ENCODE measurements around the gene TRAP1.
A peak's percentile ranks its signal among the peaks of the same experiment; 100 is the strongest.

TRAP1 gene

GRCh38 chr16:3642397-3643094 is 74.8 kb downstream of the TRAP1 start:
- peak; percentile 85 for TF ChIP-seq JUND (IDR thresholded peaks at IDR 0.05; ENCODE audit: low read depth)
- in situ Hi-C loops (cut with HindIII; ENCODE audit: low pct_unique_long_range_greater_than_20kb, low sequenced_read_pairs): no loop called here
- DNase-seq (ENCODE audit: low read depth in 1 of 2, low spot score in 1 of 2): peak; percentile 68 to 86

DNA sequence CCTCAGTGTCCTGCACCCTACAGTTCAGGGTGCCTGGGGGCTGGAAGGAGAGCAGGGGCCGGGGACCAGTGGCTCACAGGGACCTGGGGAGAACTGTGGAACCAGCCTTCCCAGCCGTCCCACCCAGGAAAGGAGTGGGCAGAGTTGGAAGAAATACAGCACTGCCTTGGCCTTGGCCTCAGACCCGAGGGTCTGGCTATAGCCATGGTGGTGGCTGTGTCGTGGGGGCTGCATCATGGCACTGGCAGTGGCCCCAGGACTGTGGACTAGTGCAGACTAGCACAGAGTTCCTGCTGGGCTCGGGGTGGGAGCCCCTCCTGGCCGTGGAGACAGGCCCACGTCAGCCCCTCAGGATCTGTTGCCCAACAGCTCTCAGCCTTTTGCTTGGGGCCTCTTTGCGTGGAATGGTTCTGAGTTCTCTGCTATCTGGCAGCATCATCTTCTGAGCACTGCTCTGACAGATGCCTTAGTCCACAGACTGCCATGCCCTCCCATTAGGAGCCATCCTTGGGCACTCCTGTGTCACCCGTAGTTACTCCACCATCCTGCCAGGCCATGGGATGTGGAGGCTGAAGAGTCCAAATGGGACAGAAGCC is 75.4 kb downstream of the TRAP1 start:
- no peak for DNase-seq (ENCODE audit: low read depth in 1 of 2, low spot score in 1 of 2)
- in situ Hi-C loops (cut with HindIII; ENCODE audit: low pct_unique_long_range_greater_than_20kb, low sequenced_read_pairs): no loop called here
- TF ChIP-seq JUND (IDR thresholded peaks at IDR 0.05; ENCODE audit: low read depth): no peak

GRCh38 chr16:3640632-3641501 is 76.5 kb downstream of the TRAP1 start:
- in situ Hi-C loops (cut with HindIII; ENCODE audit: low pct_unique_long_range_greater_than_20kb, low sequenced_read_pairs): no loop called here
- no peak for DNase-seq (ENCODE audit: low read depth in 1 of 2, low spot score in 1 of 2)
- TF ChIP-seq JUND (IDR thresholded peaks at IDR 0.05; ENCODE audit: low read depth): no peak

GRCh38 chr16:3640207-3640606 is 77.1 kb downstream of the TRAP1 start:
- in situ Hi-C loops (cut with HindIII; ENCODE audit: low pct_unique_long_range_greater_than_20kb, low sequenced_read_pairs): no loop called here
- TF ChIP-seq JUND (IDR thresholded peaks at IDR 0.05; ENCODE audit: low read depth): no peak
- DNase-seq (ENCODE audit: low read depth in 1 of 2, low spot score in 1 of 2): no peak

DNA sequence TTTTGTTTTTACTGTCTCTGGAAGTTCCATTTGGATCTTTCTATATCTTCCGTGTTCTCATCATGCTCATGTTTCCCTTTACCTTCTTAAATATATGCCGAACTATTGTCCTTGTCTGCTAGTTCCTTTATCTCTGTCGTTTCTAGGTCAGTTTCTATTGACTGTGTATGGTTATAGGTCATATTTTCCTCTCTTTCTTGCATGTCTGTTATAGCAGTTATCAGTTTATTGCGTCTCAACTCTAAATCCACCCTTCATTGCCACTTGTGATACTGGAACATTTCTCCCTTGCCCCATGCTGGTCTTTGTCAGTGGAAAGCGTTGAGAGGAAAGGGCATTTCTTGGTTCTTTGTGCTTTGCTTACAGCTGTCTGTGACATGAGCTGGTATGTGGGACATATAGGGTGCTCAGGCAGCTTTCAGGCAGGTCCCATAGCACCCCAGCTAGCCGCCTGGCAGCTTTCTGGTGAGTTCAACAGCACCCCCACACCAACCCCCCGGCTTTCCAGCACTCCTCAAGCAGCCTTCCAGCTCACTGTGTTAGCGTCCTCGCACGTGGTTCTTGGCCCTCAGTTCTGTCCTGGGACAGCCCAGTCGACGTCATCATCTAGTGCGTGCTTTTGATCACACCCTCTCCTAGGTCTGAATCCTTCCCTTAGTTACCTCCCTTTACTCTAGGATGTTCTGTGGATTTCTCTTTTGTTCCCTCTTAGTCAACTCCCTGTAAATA is 78.2 kb downstream of the TRAP1 start:
- no peak for DNase-seq (ENCODE audit: low read depth in 1 of 2, low spot score in 1 of 2)
- TF ChIP-seq JUND (IDR thresholded peaks at IDR 0.05; ENCODE audit: low read depth): no peak
- in situ Hi-C loops (cut with HindIII; ENCODE audit: low pct_unique_long_range_greater_than_20kb, low sequenced_read_pairs): no loop called here

DNA sequence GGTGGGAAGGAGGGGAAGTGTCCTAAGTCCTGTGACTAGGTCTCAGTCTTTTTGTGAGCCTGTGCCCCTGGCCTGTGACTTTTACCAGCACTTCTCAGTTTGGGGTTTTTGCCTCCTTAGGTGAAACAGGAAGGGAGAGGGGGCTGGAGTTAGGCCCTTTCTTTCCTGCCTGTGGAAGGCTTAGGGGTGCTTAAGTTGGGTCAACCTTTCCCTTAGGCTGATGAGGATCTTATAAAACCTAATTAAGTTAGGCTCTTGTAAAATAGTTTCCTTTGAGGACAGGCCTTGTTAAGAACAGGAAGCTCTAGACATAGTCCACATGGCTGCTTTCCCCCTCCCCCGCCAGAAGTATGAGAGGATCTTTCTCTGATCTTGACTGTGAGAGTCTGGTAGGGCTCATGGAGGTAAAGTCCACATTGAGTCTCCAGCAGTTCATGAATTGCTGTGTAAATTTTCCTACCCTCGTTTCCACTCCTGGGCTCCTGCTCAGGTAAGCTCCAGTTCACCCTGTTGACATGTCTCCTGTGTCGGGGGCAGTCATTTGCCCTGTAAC is 79.9 kb downstream of the TRAP1 start:
- no peak for TF ChIP-seq JUND (IDR thresholded peaks at IDR 0.05; ENCODE audit: low read depth)
- DNase-seq (ENCODE audit: low read depth in 1 of 2, low spot score in 1 of 2): peak in 1 of 2 experiments; percentile 48
- in situ Hi-C loops (cut with HindIII; ENCODE audit: low pct_unique_long_range_greater_than_20kb, low sequenced_read_pairs): no loop called here

DNA sequence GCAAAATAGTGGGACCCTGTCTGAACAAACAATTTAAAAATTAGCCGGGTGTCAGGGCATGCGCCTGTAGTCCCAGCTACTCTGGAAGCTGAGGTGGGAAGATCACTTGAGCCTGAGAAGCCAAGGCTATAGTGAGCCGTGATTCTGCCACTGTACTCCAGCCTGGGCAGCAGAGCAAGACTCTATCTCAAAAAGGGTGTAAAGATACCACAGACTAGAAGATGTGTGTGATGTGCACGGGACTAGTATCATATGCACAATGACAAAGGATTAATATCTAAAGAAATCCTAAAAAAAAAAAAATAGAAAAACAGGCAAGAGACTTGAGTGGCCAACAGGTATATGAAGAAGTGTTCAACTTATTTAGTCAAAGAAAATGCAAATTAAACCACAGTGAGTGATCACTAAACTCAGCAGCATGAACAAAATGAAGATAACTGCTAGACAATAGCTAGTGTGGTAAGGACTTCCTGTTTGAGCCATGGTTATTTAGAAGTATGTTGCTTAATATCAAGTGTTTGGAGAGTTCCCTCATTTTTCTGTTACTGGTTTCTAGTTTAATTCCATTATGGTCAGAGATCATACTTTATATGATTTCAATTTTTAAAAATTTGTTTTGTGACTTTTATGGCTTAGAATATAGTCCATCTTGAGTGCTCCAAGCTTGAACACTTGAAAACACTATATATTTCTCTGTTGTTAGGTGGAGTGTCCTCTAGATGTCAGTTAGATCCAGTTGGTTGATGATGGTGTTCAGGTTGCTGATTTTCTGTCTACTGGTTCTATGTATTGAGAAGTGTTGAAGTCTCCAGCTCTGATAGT is 91.2 kb downstream of the TRAP1 start:
- TF ChIP-seq JUND (IDR thresholded peaks at IDR 0.05; ENCODE audit: low read depth): no peak

DNA sequence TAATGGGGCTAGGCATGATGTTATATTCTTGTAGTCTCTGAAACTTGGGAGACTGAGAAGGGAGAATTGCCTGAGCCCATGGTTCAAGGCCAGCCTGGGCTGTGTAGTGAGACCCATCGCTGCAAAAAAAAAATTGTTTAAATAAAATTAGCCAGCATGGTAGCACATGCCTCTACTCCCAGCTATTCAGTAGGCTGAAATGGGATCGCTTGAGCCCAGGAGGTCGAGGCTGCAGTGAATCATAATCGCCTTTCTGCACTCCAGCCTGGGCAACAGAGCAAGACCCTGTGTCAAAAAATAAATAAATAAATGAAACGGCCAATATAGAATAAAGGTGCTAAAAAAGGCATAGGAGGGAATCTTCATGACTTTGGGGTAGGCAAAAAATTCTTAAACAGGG is 92.0 kb downstream of the TRAP1 start:
- no peak for TF ChIP-seq JUND (IDR thresholded peaks at IDR 0.05; ENCODE audit: low read depth)
- DNase-seq (ENCODE audit: low read depth in 1 of 2, low spot score in 1 of 2): no peak
- in situ Hi-C loops (cut with HindIII; ENCODE audit: low pct_unique_long_range_greater_than_20kb, low sequenced_read_pairs): no loop called here

More for the DNA sequence above, 91.2 kb downstream of the TRAP1 start:
- in situ Hi-C loops (cut with HindIII; ENCODE audit: low pct_unique_long_range_greater_than_20kb, low sequenced_read_pairs): no loop called here
- DNase-seq (ENCODE audit: low read depth in 1 of 2, low spot score in 1 of 2): peak in 1 of 2 experiments; percentile 29

DNA sequence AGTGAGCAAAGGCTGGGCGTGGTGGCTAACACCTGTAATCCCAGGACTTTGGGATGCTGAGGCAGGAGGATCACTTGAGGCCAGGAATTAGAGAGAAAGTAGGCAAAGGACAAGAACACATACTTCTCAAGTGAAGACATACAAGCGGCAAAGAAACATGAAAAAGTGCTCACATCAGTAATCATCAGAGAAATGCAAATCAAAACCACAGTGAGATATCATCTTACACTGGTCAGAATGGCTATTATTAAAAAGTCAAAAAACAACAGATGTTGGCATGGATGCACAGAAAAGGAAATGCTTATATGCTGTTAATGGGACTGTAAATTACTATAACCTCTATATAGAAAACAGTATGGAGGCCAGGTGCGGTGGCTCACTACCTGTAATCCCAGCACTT is 93.7 kb downstream of the TRAP1 start:
- in situ Hi-C loops (cut with HindIII; ENCODE audit: low pct_unique_long_range_greater_than_20kb, low sequenced_read_pairs): no loop called here
- no peak for DNase-seq (ENCODE audit: low read depth in 1 of 2, low spot score in 1 of 2)
- TF ChIP-seq JUND (IDR thresholded peaks at IDR 0.05; ENCODE audit: low read depth): no peak

DNA sequence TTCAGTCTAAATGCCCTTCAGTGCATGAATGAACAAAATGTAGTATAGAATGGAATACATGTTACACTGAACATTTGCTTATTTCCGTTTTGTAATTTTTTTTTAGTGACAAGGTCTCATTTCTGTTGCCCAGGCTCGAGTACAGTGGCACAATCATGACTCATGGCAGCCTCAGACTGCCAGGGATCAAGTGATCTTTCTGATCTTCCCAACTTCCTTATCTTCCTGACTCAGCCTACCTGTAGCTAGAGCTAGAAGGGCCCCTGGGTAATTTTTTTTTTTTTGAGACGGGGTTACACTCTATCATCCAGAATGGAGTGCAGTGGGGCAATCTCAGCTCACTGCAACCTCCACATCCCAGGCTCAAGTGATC is 98.6 kb downstream of the TRAP1 start:
- no peak for DNase-seq (ENCODE audit: low read depth in 1 of 2, low spot score in 1 of 2)
- in situ Hi-C loops (cut with HindIII; ENCODE audit: low pct_unique_long_range_greater_than_20kb, low sequenced_read_pairs): no loop called here

More for the DNA sequence above, 98.6 kb downstream of the TRAP1 start:
- no peak for TF ChIP-seq JUND (IDR thresholded peaks at IDR 0.05; ENCODE audit: low read depth)
